Pancreas (tissue), 10 donors: ENCODE results near the gene ACAA1. TPM values are rescaled to one million over a fixed set of nuclear protein-coding genes. Genes with fewer than 3 reads are reported as not detected.
A peak's percentile ranks its signal among the peaks of the same experiment; 100 is the strongest.

Experiments
- ATAC-seq, 4 donors: fragments of 200-7000 bp; cut with Tn5 transposase; one replicate each; pipeline versions ENCODE4 v1.8.0 to v1.9.1; 2020; ENCODE audit warnings: mild to moderate bottlenecking in 4 of 4, moderate library complexity in 4 of 4
- DNase-seq, 6 donors: peaks; one replicate each; pipeline ENCODE4 v3.0.0-alpha.2; 2020
- FAIRE-seq: peaks from 2 replicates; lab custom pipeline; 2012; peaks lifted over from hg19 to GRCh38; lab: Jason Lieb, UNC
- H3K27ac ChIP-seq, 4 donors: fragments of 200-600 bp; sonication (generic); 1 replicate in 3 of 4; 2 replicates in 1 of 4; pipeline versions ENCODE4 v1.5.0 to v1.8.0; 2020
- H3K27me3 ChIP-seq, 4 donors: fragments of 200-600 bp; one replicate each; pipeline ENCODE4 v1.8.0; 2021
- H3K36me3 ChIP-seq, 3 donors: fragments of 200-600 bp; sonication (generic) in 1 of 3; one replicate each; pipeline versions ENCODE4 v1.5.0 to v1.8.0; 2020 to 2021
- H3K4me1 ChIP-seq, 3 donors: fragments of 200-600 bp; one replicate each; pipeline ENCODE4 v1.8.0; 2021
- H3K4me3 ChIP-seq, 4 donors: fragments of 200-600 bp; sonication (generic) in 2 of 4; one replicate each; pipeline versions ENCODE4 v1.5.0 to v1.8.0; 2020 to 2021
- H3K9me3 ChIP-seq, 4 donors: fragments of 200-600 bp; one replicate each; pipeline ENCODE4 v1.8.0; 2021
- WGBS, 2 donors: extraction: QIAGEN DNeasy Blood & Tissue Kit; methylation state at CpG; one replicate each; pipeline ENCODE4 v1.1.7; 2013; 5-methylcytosine and 5-hydroxymethylcytosine counted together
- intact Hi-C, 3 donors: fragments of 100-400 bp; cut with DNase I; formaldehyde crosslinking; loops; one replicate each; pipeline versions ENCODE4 v1.11.1 to v1.14.2; 2022
- polyA plus RNA-seq, 2 donors: library from polyadenylated mRNA; stranded (reverse); fragments of 200-250 nt; gene quantifications; one replicate each; pipeline ENCODE4 v1.2.3, GENCODE V29; 2013
- total RNA-seq, 6 donors: library from RNA; stranded (reverse); fragmentation: NEBNext Ultra II Directional in 4 of 6; extraction: Animal tissue kit (Norgen Biotek cat#: 25700) in 4 of 6; gene quantifications; one replicate each; pipeline versions ENCODE4 v1.2.1 to v1.2.4, GENCODE V29; 2021 to 2023
- TF ChIP-seq, protein P1 (sequence below), 4 donors: fragments of 200-600 bp; sonication (generic) in 3 of 4; IDR thresholded peaks; one replicate each; pipeline versions ENCODE4 v1.5.0 to v1.8.0; 2021; ENCODE audit warnings: antibody characterized with exemption in 4 of 4
- donor health status: healthy with polysubstance abuse.
- donor health status: DM: no; HTN: no; CAD: no; lungs with moderate emphysema.
- donor health status: DM: no; HTN: no; CAD: no.
- donor health status: control.
- donor health status: control.
- donor health status: Bipolar disorder and iron deficiency.
- donor health status: DM: yes; HTN: yes; CAD: no.
- donor health status: DM: no; HTN: no; CAD: no.
- donor health status: DM: no; HTN: no; CAD: no.
- donor health status: DM: yes; HTN: yes; CAD: no.

Gene ACAA1
- total and polyA plus RNA-seq, 8 donors = 44.2 to 110 (median 59.3) TPM

DNA sequence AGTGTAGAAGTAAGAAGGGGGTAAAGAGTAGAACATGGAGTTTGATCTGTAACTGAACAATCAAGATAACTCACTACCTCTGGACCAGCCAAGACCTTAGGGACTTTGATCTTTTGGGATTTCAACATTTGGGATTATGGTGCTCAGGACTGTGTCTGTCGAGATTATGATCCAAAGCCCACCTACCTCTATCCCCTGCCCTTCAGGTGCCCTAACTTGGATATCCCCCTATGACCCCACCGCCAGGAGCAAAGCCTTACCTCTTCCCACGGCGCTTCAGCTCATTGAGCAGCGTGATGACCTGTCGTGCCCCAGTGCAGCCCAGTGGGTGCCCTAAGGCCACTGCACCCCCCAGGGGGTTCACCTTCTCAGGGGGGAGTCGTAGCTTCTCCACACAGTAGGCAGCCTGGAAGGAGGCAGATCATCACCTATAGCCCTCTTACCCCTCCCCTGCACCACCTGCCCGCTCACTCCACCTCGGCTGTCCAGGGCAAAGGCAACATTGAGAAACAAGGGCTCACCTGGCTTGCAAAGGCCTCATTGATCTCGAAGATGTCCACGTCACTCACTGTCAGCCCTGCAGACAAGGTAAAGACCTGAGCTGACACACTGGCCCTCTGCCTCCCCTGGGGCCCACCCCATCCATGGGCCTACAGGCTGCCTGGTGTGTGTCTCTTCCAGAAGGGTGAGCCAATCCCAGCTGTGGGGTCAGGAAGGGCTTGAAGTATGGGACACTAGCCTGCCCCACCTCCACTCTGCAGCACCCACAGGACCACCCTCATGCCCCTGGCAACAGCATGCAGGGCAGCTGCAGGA, 11.4 kb downstream of the ACAA1 start:
- TF ChIP-seq, protein P1, sequence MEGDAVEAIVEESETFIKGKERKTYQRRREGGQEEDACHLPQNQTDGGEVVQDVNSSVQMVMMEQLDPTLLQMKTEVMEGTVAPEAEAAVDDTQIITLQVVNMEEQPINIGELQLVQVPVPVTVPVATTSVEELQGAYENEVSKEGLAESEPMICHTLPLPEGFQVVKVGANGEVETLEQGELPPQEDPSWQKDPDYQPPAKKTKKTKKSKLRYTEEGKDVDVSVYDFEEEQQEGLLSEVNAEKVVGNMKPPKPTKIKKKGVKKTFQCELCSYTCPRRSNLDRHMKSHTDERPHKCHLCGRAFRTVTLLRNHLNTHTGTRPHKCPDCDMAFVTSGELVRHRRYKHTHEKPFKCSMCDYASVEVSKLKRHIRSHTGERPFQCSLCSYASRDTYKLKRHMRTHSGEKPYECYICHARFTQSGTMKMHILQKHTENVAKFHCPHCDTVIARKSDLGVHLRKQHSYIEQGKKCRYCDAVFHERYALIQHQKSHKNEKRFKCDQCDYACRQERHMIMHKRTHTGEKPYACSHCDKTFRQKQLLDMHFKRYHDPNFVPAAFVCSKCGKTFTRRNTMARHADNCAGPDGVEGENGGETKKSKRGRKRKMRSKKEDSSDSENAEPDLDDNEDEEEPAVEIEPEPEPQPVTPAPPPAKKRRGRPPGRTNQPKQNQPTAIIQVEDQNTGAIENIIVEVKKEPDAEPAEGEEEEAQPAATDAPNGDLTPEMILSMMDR (IDR thresholded peaks at IDR 0.05) = no peak
- intact Hi-C loops = no loop called here
- no peaks in the 10 kb centered on the region for H3K27me3 ChIP-seq
- no peaks in the 10 kb centered on the region for H3K9me3 ChIP-seq
- H3K27ac ChIP-seq = no peak overlapping the region
- DNase-seq (peak in 1 of 6 donors; percentile 3), ATAC-seq (no peak), FAIRE-seq (no peak)
- 89 to 95% methylated on average over 11 of the region's 11 CpGs for WGBS, 2 donors
- H3K4me1 ChIP-seq = no peaks in the 10 kb centered on the region
- H3K36me3 ChIP-seq = peaks cover 5 to 85% (median 73%) of the 10 kb centered on the region in 3 donors
- H3K4me3 ChIP-seq = no peak overlapping the region

DNA sequence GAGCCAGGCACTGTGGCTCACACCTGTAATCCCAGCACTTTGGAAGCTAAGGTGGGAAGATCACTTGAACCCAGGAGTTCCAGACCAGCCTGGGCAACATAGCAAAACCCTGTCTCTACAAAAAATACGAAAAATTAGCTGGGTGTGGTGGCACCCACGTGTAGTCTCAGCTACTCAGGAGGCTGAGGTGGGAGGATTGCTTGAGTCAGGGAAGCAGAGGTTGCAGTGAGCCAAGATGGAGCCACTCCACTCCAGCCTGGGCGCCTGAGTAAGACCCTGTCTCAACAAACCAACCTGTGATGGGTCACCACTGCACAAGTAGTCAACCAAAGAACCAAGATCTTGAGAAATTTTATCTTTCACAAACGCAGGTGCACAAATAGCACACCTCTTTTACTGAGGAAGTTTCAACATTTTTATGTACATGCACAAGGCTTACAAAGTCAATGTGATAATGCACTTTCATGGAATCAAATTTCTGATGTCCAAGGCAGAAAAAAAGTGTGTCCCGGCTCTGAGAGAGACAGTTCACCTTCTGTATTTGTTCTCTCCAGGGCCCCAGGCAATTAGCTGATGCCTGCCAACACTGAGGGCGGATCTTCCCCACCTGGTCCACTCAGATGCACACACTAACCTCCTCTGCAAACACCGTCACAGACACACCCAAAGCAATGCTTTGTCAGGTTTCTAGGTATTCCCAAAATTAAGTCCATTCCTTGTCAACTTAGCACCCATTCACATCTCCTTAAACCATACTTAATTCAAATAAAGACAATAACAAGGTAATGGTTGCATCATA, 12.4 kb downstream of the ACAA1 start:
- H3K27me3 ChIP-seq = no peaks in the 10 kb centered on the region
- DNase-seq = peak in 1 of 6 donors; percentile 4
- FAIRE-seq = no peak
- TF ChIP-seq, protein P1 (IDR thresholded peaks at IDR 0.05) = no peak
- no peak overlapping the region for H3K4me3 ChIP-seq
- no peak overlapping the region for H3K27ac ChIP-seq
- H3K9me3 ChIP-seq = no peaks in the 10 kb centered on the region
- peaks cover 5 to 75% (median 75%) of the 10 kb centered on the region in 3 donors for H3K36me3 ChIP-seq
- 66 to 78% methylated on average over 7 of the region's 7 CpGs for WGBS, 2 donors
- no peak for ATAC-seq
- intact Hi-C loops = no loop called here
- H3K4me1 ChIP-seq = no peaks in the 10 kb centered on the region

DNA sequence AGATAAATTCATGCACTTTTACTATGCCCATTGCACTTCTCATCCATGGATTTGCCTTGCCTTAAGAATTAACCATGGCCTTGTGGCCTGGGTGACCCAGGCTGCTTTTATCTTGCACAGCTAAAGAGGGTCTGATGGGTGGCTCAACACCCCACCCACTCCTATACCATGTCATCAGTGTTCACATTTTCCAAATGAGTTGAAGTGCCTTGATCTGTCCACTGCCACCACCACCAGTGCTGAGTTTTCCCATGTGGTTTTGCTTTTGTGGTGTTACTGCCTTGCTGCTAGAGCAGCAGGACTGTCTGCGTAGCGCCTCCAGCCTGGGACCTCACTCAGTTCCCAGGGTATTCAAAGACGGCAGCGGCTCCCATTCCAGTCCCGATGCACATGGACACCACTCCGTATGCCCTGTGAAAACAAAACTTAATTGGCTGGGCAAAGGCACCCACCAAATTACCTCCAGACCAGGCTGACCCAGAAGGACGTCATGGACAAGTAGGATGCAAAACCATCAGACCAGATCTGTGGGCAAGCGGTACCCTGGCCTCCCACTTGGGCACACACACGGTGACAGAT, 14.1 kb downstream of the ACAA1 start:
- DNase-seq = peak in 1 of 6 donors; percentile 1
- Histone ChIP-seq H3K9me3 (no peaks in the 10 kb centered on the region), H3K36me3 (peaks cover 5 to 60% (median 59%) of the 10 kb centered on the region in 3 donors), H3K27me3 (no peaks in the 10 kb centered on the region), H3K27ac (no peak overlapping the region), H3K4me3 (no peak overlapping the region), H3K4me1 (no peaks in the 10 kb centered on the region)
- TF ChIP-seq, protein P1 (IDR thresholded peaks at IDR 0.05) = no peak
- ATAC-seq = no peak
- WGBS, 2 donors = 92 to 93% methylated on average over 9 of the region's 9 CpGs
- intact Hi-C loops = no loop called here
- no peak for FAIRE-seq

DNA sequence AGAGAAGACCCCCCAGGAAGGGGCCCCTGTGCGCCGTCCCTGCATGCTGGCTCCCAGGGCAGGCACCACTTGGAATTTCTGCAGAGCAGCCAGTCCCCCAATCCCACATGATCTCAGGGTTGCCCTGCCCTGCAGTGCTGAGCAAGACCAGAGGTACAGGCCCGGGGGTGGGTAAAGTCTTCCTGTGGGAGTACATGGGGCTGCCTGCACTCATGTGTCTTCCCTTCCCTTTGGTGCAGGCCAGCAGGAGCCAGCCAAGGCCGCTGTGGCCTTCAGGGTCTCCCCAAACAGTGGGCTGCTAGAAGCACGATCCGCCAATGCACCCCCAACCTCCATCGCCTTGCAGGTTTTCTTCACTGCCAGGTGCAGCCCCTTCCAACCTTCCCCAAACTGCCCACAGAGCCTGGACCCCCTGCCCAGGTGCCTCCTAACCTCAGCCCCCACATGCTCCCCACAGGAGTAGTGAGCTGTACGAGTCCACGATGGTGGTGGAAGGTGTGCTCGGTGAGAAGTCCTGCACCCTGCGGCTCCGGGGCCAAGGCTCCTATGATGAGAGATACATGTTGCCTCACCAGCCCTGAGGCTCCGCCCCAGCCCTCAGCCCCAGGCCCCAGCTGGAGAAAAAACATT, 15.0 kb downstream of the ACAA1 start:
- Histone ChIP-seq H3K4me1 (no peaks in the 10 kb centered on the region), H3K4me3 (no peak overlapping the region), H3K27me3 (no peaks in the 10 kb centered on the region), H3K27ac (no peak overlapping the region), H3K36me3 (peaks cover 5 to 51% (median 50%) of the 10 kb centered on the region in 3 donors), H3K9me3 (no peaks in the 10 kb centered on the region)
- intact Hi-C loops = no loop called here
- WGBS, 2 donors = 93% methylated on average over 13 of the region's 13 CpGs
- ATAC-seq (no peak), DNase-seq (peak in 3 of 6 donors; percentile 13 to 57 (median 39)), FAIRE-seq (no peak)
- TF ChIP-seq, protein P1 (IDR thresholded peaks at IDR 0.05) = no peak
